ENCODE data around the gene KNDC1.
"Not testable (repeated sequence)": the region's sequence is repeated elsewhere in the genome, so short reads cannot be mapped to it uniquely, and the experiment has no call there.

KNDC1 gene

DNA sequence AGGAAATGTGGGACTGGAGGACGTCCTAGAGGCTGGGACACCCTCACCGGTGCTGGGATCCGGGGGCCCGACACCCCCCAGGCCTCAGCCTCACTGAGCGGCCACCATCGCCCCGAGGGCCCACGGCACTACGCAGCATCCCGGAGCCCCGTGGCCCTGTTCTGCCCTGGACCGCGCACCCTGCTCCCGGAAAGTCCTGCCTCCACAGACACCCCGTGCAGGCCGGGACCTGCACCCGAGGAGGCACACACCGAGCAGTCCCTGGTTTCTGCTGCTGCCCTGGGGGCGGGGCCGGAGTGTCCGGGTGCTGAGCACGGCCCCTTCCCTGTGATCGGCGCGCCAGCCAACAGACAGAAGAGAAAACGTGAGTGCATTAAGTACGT lies 18.1 kb upstream of the KNDC1 start:
- DNase-seq, result no peak

DNA sequence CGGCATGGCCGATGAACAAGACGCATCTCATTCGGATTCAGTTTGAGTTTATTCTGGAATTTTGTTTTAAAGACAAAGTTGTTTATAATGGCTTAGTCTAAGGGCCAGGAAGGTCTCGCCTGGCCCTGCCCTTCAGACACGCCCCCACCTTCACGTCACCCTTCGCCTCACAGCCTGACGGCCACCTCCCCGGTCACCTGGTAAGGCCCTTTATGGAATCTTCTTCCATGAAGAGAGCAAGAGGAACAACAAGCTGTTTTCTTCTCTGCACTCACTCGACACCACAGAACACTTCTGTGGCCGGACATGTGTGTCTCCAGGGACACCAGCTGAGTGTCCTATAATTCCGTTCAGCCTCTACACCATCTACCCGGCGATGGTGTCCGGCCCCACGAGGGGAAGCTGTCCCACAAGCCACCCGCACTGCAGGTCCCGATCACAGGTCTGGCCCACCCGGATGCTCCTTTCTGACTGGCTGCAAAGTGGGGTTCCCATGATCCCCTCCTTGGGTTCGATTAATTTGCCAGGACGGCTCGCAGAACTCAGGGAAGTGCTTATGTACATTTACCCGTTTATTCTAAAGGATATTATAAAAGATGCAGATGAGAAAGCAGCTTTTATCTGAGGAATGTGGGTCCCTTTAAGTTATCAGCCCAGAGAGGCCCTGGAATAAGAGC lies 17.4 kb upstream of the KNDC1 start:
- no peak for DNase-seq

DNA sequence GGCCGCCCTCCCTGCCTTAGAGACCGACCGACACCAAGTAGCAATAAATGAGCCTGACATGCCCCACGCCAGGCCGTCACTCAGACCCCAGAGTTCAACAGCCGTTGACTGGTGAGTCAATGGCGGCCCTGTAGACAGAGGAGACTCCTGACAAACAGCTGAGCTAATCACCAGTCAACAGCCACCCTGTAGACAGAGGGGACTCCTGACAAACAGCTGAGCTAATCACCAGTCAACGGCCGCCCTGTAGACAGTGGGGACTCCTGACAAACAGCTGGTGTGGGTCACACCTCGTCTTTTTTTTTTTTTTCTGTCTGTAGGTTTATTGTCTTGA lies 16.9 kb upstream of the KNDC1 start:
- no peak for DNase-seq

DNA sequence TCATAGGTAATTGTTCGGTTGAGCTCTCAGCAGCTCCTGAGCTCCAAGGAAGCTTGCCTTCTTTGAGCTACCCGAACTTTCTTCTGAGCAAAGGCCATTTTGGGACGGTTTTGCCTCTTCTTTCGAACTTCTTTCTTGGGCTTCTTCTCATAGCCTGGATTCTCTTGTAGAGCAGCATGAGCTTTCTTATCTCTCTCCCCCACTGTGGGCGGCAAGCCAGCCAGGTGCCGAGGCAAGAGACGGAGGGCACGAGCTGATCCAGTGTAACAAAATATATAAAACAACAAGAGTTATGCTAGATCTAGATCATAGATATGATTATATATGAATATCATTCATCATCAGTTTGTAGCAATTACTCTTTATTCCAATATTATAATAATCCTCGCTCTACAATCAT lies 16.5 kb upstream of the KNDC1 start:
- DNase-seq, result no peak

DNA sequence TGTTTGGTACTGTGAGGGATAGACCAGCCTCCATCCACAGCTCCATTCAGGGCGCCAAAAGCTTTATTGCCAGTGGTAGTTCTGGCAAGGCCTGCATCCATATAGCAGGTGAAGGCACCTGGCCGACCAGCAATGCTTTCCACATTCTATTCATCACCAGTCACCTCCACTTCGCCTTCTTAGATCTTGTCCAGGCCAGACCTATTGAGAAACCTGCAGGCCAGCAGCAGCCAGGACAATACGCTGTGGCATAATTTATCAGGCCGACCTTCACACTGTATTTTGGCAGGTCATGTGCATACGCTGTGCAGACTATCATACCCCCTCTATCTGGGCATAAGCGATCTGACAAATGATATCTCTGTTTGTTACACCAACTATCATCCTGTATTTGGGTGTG lies 15.2 kb upstream of the KNDC1 start:
- DNase-seq, result no peak

DNA sequence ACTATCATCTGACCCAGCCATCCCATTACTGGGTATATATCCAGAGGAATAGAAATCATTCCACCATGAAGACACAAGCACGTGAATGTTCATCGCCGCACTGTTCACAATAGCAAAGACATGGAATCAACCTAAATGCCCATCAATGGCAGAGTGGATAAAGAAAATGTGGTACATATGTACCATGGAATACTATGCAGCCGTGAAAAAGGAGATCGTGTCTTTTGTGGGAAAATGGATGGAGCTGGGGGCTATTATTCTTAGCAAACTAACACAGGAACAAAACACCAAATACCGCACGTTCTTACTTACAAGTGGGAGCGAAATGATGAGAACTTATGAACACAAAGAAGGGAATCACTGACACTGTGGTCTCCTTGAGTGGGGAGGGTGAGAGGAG lies 9.8 kb upstream of the KNDC1 start:
- DNase-seq, result no peak

DNA sequence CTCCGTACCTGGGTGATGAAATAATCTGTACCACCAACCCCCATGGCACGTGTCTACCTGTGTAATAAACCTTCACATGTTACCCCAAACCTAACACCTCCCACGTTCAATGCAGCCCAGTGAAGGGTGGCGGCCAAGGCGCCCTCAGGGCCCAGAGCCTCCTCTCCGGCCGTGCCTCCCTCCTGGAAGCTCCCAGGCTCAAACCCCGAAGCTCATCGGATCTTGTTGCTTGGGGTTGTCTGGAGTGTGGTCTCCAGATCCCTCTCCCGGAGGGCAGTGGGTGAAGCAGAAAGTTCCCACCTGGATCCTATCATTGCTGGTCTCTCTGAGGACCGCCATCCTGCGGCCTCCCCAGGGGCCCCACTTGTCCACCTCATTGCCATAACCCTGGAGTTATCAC lies 9.4 kb upstream of the KNDC1 start:
- no peak for DNase-seq

DNA sequence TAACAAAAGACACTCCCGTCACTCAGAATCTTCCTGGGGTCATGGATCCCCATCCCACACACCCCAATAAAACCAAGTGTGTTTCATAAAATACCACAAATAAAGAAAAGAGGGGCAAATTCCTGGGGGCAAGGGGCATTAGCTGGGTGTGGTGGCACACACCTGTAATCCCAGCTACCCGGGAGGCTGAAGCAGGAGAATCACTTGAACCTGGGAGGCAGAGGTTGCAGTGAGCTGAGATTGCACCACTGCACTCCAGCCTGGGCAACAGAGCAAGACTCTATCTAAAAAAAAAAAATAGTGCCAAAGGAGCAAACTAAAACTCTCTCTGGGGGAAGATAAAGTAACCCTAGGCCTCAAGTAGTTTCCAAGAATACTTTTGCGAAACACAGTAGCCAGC lies 8.9 kb upstream of the KNDC1 start:
- not testable (repeated sequence) for DNase-seq

DNA sequence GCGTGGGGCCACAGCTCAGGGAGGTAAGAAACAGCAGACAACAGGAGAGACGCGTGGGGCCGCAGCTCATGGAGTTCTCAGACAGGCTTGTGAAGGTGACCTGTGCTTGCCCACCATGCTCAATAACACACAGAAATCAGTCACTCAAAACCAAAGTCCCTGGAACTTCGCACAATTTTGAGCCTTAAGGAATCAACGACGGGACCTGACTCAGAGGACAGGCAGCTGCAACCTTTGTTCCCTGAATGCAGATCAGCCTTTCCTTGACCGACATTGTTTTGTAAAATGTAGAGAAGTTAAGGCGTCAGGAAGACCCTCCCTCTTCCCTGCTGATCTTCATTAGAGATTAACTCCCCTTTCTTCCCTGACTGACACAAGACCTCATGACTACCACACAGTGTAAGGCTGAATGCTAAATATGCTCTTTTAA lies 8.5 kb upstream of the KNDC1 start:
- DNase-seq, result no peak

DNA sequence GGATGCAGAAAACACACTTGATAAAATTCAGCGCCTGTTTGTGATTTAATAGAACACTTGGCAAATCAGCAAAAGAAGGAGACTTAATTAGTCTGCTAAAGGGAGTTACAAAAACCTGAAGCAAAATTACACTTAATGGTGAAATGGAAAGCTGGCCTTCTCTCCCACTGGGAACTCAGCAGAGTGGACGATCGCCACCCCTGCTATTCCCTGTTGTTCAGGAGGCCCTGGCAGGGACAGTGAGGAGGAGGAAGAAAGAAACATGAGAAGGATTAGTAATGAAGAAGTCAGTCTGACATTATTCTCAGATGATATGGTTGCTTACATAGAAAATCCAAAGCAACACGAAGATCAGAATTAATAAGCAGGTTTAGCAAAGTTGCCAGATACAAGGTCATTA lies 5.6 kb upstream of the KNDC1 start:
- DNase-seq, result no peak

DNA sequence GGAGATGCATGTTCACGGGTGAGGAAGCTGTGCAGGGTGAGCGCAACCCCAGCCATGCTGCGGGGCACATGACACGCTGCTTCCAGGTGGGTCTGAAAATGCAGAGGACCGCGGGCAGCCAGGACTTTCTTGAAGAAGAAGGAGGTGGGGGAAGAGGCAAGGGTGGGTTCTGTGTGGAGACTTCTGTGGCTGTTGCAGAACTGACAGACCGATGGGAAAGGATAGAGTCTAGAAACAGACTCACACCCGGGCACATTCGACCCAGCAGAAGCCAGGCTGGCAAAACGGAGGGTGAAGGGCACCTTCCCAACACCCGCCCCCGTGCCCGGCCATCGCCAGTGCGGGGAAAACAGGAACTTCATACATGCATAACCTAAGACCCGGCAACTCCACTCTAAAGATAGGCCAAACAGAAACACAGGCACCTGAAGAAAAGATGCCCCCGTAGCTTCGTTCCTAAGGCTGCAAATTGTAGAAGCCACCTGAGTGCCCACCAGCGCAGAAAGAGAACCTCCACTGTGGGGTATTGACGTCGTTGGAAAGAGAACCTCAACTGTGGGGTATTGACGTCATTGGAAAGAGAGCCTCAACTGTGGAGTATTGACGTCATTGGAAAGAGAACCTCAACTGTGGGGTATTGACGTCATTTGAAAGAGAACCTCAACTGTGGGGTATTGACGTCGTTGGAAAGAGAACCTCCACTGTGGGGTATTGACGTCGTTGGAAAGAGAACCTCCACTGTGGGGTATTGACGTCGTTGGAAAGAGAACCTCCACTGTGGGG lies 4.8 kb upstream of the KNDC1 start:
- DNase-seq, result no peak

DNA sequence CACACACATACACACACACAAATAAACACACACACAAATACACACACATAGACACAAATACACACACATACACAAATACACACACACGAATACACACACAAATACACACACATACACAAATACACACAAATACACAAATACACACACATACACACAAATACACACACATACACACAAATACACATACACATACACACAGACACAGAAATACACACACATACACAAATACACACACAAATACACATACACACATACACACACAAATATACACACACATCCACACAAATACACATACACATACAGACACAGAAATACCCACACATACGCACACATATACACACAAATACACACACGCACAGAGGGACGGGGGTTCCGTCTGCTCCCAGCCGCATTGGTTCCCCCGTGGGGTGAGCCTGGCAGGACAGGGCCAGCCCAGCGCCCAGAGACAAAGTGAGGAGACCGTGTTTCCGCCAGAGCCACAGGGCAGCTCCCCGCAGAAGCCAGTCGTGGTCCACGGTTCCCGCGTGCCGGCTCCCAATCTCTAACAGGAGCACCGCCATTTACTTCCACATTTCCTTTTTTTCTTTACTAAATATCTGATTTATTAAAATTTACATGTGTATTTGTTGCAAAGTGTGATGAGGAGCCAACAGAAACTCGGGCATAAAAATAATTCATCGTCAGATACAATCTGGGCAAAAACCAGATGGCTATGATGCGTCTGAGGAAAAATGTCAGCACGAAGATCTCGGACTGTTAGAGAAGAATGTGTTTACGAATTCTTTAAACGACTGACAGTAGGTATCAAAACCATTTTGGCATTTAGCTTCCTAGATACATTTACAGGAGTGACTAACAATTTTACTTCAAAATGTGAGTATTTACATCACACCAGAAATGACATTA lies 3.1 kb upstream of the KNDC1 start:
- DNase-seq, result no peak

DNA sequence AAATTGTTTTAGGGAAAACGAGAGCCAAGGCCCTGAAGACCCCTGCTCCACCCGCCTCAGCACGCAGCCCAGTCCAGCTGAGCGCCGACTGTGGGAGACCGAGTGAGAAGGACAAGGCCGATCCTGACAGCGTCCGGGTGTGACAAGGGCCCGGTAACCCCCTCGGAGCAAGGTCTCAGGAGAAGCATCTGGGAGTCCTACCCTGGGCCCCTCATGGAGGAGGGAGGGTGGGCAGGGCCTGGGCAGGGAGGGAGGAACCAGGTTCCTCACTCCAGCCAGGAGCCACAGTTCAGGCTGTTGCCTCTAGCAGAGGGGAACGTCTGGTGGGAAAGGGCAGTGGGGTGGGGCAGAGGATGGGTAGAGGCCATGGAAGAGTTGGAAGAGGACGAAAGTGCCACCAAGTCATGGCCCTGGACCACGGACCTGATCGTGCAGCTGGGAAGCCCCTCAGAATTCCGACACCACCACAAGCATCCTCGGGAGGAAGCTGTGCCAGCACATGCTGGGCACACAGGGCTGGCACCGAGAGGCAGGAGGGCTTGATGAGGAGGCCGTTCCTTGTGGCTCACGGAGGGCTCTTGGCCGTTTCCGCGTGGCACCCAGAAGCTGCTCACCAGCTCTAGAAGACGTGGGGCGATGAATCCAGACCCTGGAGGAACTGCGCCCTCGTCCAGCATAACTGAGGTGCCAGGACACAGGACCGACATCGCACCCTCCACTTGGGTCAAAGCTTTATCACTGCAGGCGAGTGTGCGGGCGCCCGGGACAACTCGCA lies 2.2 kb upstream of the KNDC1 start:
- DNase-seq, result no peak

DNA sequence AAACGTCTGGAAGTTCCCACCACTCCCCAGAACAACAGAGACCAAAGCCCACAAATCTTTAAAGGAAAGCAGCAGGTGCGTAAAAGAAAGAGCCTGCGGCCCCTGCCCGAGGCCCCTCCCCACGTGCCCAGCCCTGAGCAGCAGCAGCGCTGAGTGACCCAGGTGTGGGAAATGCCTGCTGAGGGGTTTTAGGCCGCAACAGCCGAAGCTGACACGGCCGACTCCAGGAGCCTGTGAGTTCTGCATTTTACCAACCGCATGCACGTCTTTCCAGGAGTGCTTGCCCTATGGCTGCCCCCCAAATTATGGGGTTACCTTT lies 1.6 kb upstream of the KNDC1 start:
- no peak for DNase-seq

DNA sequence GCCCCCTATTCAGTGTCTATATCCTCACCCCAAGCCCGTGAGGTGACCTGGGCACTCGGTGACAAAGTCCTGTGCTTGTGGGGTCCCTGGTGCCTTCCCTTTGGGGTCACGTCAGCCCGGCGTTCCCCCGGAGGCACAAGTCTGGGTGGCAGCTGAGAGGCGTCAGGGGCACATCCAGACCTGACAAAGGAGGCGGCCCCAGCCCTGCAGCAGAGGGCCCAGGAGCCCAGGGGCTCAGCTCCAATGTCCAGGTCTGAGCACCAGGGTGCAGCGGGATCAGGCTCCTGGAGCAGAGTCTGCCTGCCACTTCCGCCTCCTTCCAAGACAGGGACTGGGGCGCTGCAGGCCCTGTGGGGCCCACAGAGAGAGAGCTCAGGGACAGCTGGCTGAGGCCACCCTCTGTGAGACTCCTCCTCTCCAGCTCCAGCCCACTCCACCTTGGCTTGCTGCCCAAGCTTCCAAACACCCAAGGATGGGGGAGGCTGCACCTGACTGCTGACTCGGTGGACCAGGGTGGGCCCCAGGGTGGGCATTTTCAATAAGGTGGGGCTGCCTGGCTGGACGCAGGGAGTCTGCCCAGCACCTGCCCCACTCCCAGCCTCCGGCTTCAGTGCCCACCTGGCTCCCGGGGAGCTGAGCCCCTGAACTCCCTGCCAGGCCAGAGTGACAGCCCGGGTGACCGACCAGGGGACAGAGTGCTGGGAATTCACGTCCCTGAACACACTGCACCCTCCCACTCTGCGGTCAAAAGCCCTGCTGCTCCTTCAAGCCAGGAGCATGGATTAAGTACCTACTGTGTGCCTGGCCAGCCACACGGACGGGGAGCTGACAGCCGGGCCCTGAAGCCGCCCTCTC lies 1.0 kb upstream of the KNDC1 start:
- peak; percentile 14 for DNase-seq

DNA sequence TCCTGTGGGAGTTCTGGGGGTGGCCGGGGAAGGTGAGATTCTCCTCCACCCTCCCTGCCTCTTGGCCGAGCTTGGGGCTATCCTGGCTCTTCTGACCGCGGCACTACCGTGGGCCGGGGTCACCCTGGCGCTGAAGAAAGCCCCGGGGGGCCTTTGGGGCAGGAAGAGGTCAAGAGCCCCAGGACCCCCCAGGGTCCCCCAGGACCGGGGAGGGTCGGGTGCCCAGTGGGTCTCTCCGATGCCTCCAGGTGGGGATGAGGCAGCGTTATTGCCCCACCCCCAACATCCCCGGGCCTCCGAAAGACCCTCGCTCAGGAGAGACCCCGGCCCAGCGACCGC lies 439 bp upstream of the KNDC1 start:
- DNase-seq, result no peak

DNA sequence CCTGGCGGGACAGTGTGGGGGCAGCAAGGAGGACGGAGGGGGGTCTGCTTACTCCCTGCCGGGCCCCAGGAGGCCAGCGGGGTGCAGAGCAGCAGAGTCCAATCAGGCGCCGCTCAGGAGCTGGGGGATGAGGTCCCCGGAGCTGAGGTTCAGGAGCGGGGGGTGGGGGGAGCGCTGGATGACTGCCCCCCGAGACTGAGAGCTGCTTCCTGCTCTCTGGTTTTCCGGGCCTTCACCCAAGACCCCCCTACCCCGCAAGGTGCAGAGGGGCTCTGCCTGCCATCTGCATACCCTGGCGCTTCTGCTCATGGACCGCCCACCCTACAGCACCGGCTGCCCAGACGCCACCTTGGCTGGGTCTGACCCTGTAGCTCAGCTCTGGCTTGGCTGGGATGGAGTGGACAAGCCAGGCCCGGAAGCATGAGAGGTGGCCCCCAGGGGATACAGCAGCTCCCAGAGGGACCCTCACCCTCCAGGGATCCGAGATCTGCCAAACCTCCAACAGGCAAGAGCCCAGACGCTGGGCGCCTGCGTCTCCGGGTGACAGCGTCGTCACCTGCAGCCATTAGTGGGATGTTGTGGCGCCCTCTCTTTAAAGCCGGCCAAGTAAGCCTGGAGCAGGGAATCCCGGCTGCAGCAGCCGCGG lies 930 bp downstream of the KNDC1 start:
- DNase-seq, result no peak

DNA sequence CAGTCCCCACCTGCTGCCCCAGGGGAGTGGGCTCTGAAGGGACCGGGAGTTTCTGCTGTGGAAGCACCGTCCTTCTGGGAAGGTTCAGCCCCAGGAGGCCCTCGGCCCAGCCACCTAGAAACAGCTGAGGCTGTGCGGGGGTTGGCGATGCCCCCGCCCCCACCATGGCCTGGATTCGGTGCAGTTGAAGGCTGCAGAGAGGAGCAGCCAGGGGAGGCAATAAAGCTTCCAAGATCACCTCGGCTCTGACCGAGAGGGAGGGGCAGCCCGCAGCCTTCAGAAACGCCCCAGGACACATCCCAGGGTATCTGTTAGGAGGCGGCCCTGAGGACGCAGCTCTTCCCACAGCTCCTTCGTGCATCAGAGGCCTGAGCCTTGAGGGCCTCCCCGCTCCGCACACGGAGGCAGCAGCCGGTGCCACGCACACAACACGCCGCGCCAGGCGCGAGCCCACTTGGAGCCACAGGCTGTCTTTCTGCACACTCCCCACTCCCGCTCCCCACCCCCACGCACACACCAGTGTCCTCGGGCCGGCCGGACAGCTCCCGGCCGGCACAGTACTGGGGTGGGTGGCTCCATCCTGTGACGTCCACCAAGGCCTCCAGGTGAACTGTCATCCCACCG lies 1.6 kb downstream of the KNDC1 start:
- no peak for DNase-seq

DNA sequence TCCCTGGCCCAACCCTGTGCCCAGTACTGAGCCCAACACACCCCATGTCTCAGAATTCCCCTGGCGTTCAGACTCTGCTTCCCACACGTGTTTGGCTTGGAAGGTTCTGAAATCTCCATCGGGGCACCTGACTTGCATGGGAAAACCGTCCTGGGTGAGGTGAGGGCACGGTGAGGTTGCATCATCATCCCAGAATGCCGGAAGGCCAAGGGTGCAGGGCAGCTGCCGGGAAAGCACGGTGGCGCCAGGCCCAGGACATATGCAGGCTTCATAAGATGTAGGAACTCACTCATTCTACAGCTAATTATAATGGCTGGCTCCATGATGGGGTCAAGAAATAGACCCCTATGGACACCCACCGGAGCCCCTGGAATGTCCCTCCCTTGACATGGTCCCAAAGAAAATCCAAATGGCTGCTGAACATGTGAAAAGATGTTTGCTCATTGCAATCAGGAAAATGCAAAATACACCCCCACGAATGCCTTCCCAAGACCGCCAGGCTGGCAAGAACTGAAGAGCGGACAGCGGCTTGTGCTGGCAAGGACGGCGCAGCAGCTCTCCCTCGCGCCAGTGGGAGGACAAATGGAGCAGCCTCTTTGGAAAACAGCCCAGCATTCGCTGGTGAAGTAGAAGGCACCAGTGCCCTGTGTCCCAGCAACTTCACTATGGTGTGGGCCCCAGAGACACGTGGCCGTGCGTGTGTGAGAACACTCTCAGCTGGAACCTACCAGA lies 2.3 kb downstream of the KNDC1 start:
- no peak for DNase-seq

All from fibroblast of skin of scalp (primary cell).